ENCODE results near the gene GPSM3.

GPSM3 gene

GRCh38 chr6:32163559-32164258 lies 28.7 kb downstream of the GPSM3 start:
- no peak for TF ChIP-seq REST (IDR thresholded peaks at IDR 0.05; ENCODE audit: low read depth)
- no peak for TF ChIP-seq RAD21 (IDR thresholded peaks at IDR 0.05; ENCODE audit: low read depth)
- no peak for TF ChIP-seq TCF12 (IDR thresholded peaks at IDR 0.05; ENCODE audit: low read depth)
- no peak for TF ChIP-seq USF1 (IDR thresholded peaks at IDR 0.05)
- no peak for TF ChIP-seq EP300 (IDR thresholded peaks at IDR 0.05; ENCODE audit: borderline replicate concordance)
- no peak for TF ChIP-seq NFIC (IDR thresholded peaks at IDR 0.05)
- no peak for TF ChIP-seq MAX (IDR thresholded peaks at IDR 0.05)
- TF ChIP-seq FOXM1 (IDR thresholded peaks at IDR 0.05; ENCODE audit: borderline replicate concordance, low read depth) = no peak
- no peak for TF ChIP-seq TAF1 (IDR thresholded peaks at IDR 0.05; ENCODE audit: low read depth)
- TF ChIP-seq YY1 (IDR thresholded peaks at IDR 0.05; ENCODE audit: low read depth) = no peak
- no peak for TF ChIP-seq ZBTB7A (IDR thresholded peaks at IDR 0.05; ENCODE audit: low read depth)
- no peak for TF ChIP-seq CREB1 (IDR thresholded peaks at IDR 0.05; ENCODE audit: low read depth)
- TF ChIP-seq CEBPB (IDR thresholded peaks at IDR 0.05) = no peak

- TF ChIP-seq EGR1 (IDR thresholded peaks at IDR 0.05) = no peak
- no peak for TF ChIP-seq TCF12 (IDR thresholded peaks at IDR 0.05; ENCODE audit: low read depth)
- TF ChIP-seq TEAD4 (IDR thresholded peaks at IDR 0.05) = no peak
- TF ChIP-seq CREB1 (IDR thresholded peaks at IDR 0.05; ENCODE audit: low read depth) = no peak
- TF ChIP-seq MAX (IDR thresholded peaks at IDR 0.05) = no peak
- TF ChIP-seq YY1 (IDR thresholded peaks at IDR 0.05; ENCODE audit: low read depth) = no peak
- TF ChIP-seq EP300 (IDR thresholded peaks at IDR 0.05; ENCODE audit: borderline replicate concordance) = no peak
- no peak for TF ChIP-seq CEBPB (IDR thresholded peaks at IDR 0.05)
- TF ChIP-seq RAD21 (IDR thresholded peaks at IDR 0.05; ENCODE audit: low read depth) = no peak
- no peak for TF ChIP-seq REST (IDR thresholded peaks at IDR 0.05; ENCODE audit: low read depth)
- no peak for TF ChIP-seq NFIC (IDR thresholded peaks at IDR 0.05)
- no peak for TF ChIP-seq USF1 (IDR thresholded peaks at IDR 0.05)
- no peak for TF ChIP-seq TAF1 (IDR thresholded peaks at IDR 0.05; ENCODE audit: low read depth)
Measured at GRCh38 chr6:32158052-32158451, 34.4 kb downstream of the GPSM3 start.

GRCh38 chr6:32156891-32157290 lies 35.6 kb downstream of the GPSM3 start:
- TF ChIP-seq CREB1 (IDR thresholded peaks at IDR 0.05; ENCODE audit: low read depth) (no peak), CEBPB (IDR thresholded peaks at IDR 0.05) (no peak), EGR1 (IDR thresholded peaks at IDR 0.05) (no peak), ZBTB7A (IDR thresholded peaks at IDR 0.05; ENCODE audit: low read depth) (no peak), REST (IDR thresholded peaks at IDR 0.05; ENCODE audit: low read depth) (no peak), NFIC (IDR thresholded peaks at IDR 0.05) (no peak), TAF1 (IDR thresholded peaks at IDR 0.05; ENCODE audit: low read depth) (no peak), TCF12 (IDR thresholded peaks at IDR 0.05; ENCODE audit: low read depth) (no peak), FOXM1 (IDR thresholded peaks at IDR 0.05; ENCODE audit: borderline replicate concordance, low read depth) (no peak), YY1 (IDR thresholded peaks at IDR 0.05; ENCODE audit: low read depth) (no peak), RAD21 (IDR thresholded peaks at IDR 0.05; ENCODE audit: low read depth) (no peak), MAX (IDR thresholded peaks at IDR 0.05) (no peak), TEAD4 (IDR thresholded peaks at IDR 0.05) (no peak), USF1 (IDR thresholded peaks at IDR 0.05) (no peak), EP300 (IDR thresholded peaks at IDR 0.05; ENCODE audit: borderline replicate concordance) (no peak)

Data from Ishikawa (cell line).